Caco-2 (cell line): Measurements from ENCODE around the gene KIRREL3. TPM values are rescaled to one million over a fixed set of nuclear protein-coding genes. Genes with fewer than 3 reads are reported as not detected.

Source experiments
- BruUV-seq: library from RNA; stranded (reverse); fragments of 400-500 nt; replicated peaks from 2 replicates; lab custom pipeline; 2021; lab: Mats Ljungman, UMichigan
- CTCF ChIA-PET: fragments of 300-600 bp; sonication (Branson Sonifier 250); formaldehyde crosslinking; loops from one replicate; lab custom pipeline; 2022; ENCODE audit warnings: antibody characterized with exemption; lab: Charles Lee
- POLR2A ChIA-PET: fragments of 300-600 bp; sonication (Branson Sonifier 250); formaldehyde crosslinking; loops from one replicate; lab custom pipeline; 2022; ENCODE audit warnings: antibody characterized with exemption; lab: Charles Lee
- DNase-seq, 2 experiments: peaks; one replicate each; pipeline versions ENCODE4 v3.0.0 to v3.0.0-alpha.2; 2020 to 2022
- H3K27me3 ChIP-seq: replicated peaks from 2 replicates; pipeline ENCODE4 v1.6.0; 2011; ENCODE audit warnings: low read length; ENCODE audit not compliant: control insufficient read depth, insufficient read depth
- H3K36me3 ChIP-seq: 2 replicates; pipeline ENCODE4 v1.5.1; 2011; ENCODE audit warnings: low read length; ENCODE audit not compliant: control insufficient read depth, insufficient read depth
- H3K4me1 ChIP-seq: fragments of 250-450 bp; sonication (Bioruptor Pico); 2 replicates; pipeline ENCODE4 v1.5.1; 2020; ENCODE audit warnings: mild to moderate bottlenecking
- H3K4me3 ChIP-seq: 2 replicates; pipeline ENCODE4 v1.5.1; 2011; ENCODE audit warnings: low read depth, mild to moderate bottlenecking, control low read depth, low read length
- H3K9me3 ChIP-seq: fragments of 250-450 bp; sonication (Bioruptor Pico); 2 replicates; pipeline ENCODE4 v1.5.1; 2020; ENCODE audit warnings: mild to moderate bottlenecking, moderate library complexity
- H3K27ac Mint-ChIP-seq: one replicate; pipeline ENCODE4 v1.8.0; 2022; ENCODE audit warnings: mixed read lengths; ENCODE audit not compliant: unreplicated experiment
- H3K27me3 Mint-ChIP-seq: one replicate; pipeline ENCODE4 v1.8.0; 2022; ENCODE audit warnings: mixed read lengths; ENCODE audit not compliant: insufficient read depth, unreplicated experiment
- H3K36me3 Mint-ChIP-seq: one replicate; pipeline ENCODE4 v1.8.0; 2022; ENCODE audit warnings: mild to moderate bottlenecking, mixed read lengths; ENCODE audit not compliant: insufficient read depth, unreplicated experiment
- H3K4me1 Mint-ChIP-seq: one replicate; pipeline ENCODE4 v1.8.0; 2022; ENCODE audit warnings: low read depth, mixed read lengths; ENCODE audit not compliant: unreplicated experiment
- H3K4me3 Mint-ChIP-seq: one replicate; pipeline ENCODE4 v1.8.0; 2022; ENCODE audit warnings: mild to moderate bottlenecking, moderate library complexity, mixed read lengths; ENCODE audit not compliant: unreplicated experiment
- H3K9me3 Mint-ChIP-seq: one replicate; pipeline ENCODE4 v1.8.0; 2022; ENCODE audit warnings: mixed read lengths; ENCODE audit not compliant: unreplicated experiment
- CTCF ChIP-seq, 2 experiments: fragments of 200-600 bp in 1 of 2; IDR thresholded peaks; 1 replicate in 1 of 2; 2 replicates in 1 of 2; pipeline versions ENCODE4 v1.5.1 to v1.8.0; 2011 to 2022; ENCODE audit warnings: antibody characterized with exemption in 1 of 2, control low read depth in 1 of 2, inconsistent platforms in 1 of 2, low read depth in 1 of 2, low read length in 1 of 2, mild to moderate bottlenecking in 1 of 2, moderate library complexity in 1 of 2; ENCODE audit not compliant: insufficient read depth in 1 of 2, severe bottlenecking in 1 of 2, unreplicated experiment in 1 of 2
- intact Hi-C: fragments of 100-400 bp; cut with micrococcal nuclease; formaldehyde crosslinking; loops from one replicate; pipeline ENCODE4 v1.10.0; 2022; ENCODE audit not compliant: unreplicated experiment
- total RNA-seq: library from RNA; stranded (reverse); gene quantifications from 2 replicates; pipeline ENCODE4 v1.2.3, GENCODE V29; 2022

Gene KIRREL3
- total RNA-seq, 1 experiment from 2014 or later, result not detected

- H3K27me3 ChIP-seq, result no peaks in the 10 kb centered on the region
- H3K4me1 Mint-ChIP-seq, result peaks cover 17% of the 10 kb centered on the region
- no peak overlapping the region for H3K4me3 Mint-ChIP-seq
- POLR2A ChIA-PET, result no interaction called here
- H3K9me3 Mint-ChIP-seq, result no peaks in the 10 kb centered on the region
- no peak for TF ChIP-seq CTCF (IDR thresholded peaks at IDR 0.05; ENCODE audit: insufficient read depth in 1 of 2, low read depth in 1 of 2, low read length in 1 of 2, severe bottlenecking in 1 of 2, unreplicated experiment in 1 of 2)
- H3K36me3 ChIP-seq, result no peaks in the 10 kb centered on the region; the same call in 1 of the 2 replicates
- H3K27ac Mint-ChIP-seq, result peak overlapping the region; percentile 23
- BruUV-seq, result no TSS peak
- no peak for DNase-seq
- no peaks in the 10 kb centered on the region for H3K36me3 Mint-ChIP-seq
- CTCF ChIA-PET, result no interaction called here
- H3K4me3 ChIP-seq, result no peak overlapping the region
- intact Hi-C loops, result no loop called here
- H3K9me3 ChIP-seq, result peaks cover 2% of the 10 kb centered on the region; the same call in 1 of the 2 replicates
- H3K4me1 ChIP-seq, result peaks cover 40% of the 10 kb centered on the region
- H3K27me3 Mint-ChIP-seq, result no peaks in the 10 kb centered on the region
Measured at GRCh38 chr11:126404367-126404766, 596.2 kb downstream of the KIRREL3 start.

- Histone ChIP-seq H3K4me3 (no peak overlapping the region), H3K36me3 (no peaks in the 10 kb centered on the region; the same call in 1 of the 2 replicates), H3K9me3 (peaks cover 2% of the 10 kb centered on the region; the same call in 1 of the 2 replicates), H3K4me1 (peaks cover 40% of the 10 kb centered on the region), H3K27me3 (no peaks in the 10 kb centered on the region)
- peaks cover 17% of the 10 kb centered on the region for H3K4me1 Mint-ChIP-seq
- no peak for DNase-seq
- no peak overlapping the region for H3K27ac Mint-ChIP-seq
- CTCF ChIA-PET, result no interaction called here
- TF ChIP-seq CTCF (IDR thresholded peaks at IDR 0.05; ENCODE audit: insufficient read depth in 1 of 2, low read depth in 1 of 2, low read length in 1 of 2, severe bottlenecking in 1 of 2, unreplicated experiment in 1 of 2), result no peak
- POLR2A ChIA-PET, result no interaction called here
- no peaks in the 10 kb centered on the region for H3K36me3 Mint-ChIP-seq
- no peaks in the 10 kb centered on the region for H3K27me3 Mint-ChIP-seq
- no peaks in the 10 kb centered on the region for H3K9me3 Mint-ChIP-seq
- H3K4me3 Mint-ChIP-seq, result no peak overlapping the region
- intact Hi-C loops, result no loop called here
- no TSS peak for BruUV-seq
Measured at GRCh38 chr11:126403658-126404057, 596.9 kb downstream of the KIRREL3 start.

- H3K9me3 Mint-ChIP-seq, result no peaks in the 10 kb centered on the region
- peaks cover 40% of the 10 kb centered on the region for H3K4me1 ChIP-seq
- DNase-seq, result peak; percentile 67 to 87
Measured at GRCh38 chr11:126403022-126403581, 597.5 kb downstream of the KIRREL3 start.

More at GRCh38 chr11:126403022-126403581, 597.5 kb downstream of the KIRREL3 start:
- Mint-ChIP-seq H3K4me3 (no peak overlapping the region), H3K4me1 (peaks cover 17% of the 10 kb centered on the region), H3K27me3 (no peaks in the 10 kb centered on the region), H3K36me3 (no peaks in the 10 kb centered on the region), H3K27ac (no peak overlapping the region)
- Histone ChIP-seq H3K36me3 (no peaks in the 10 kb centered on the region; the same call in 1 of the 2 replicates), H3K27me3 (no peaks in the 10 kb centered on the region), H3K4me3 (no peak overlapping the region), H3K9me3 (peaks cover 2% of the 10 kb centered on the region; the same call in 1 of the 2 replicates)
- CTCF ChIA-PET, result no interaction called here
- BruUV-seq, result no TSS peak
- intact Hi-C loops, result no loop called here
- POLR2A ChIA-PET, result no interaction called here
- TF ChIP-seq CTCF (IDR thresholded peaks at IDR 0.05; ENCODE audit: insufficient read depth in 1 of 2, low read depth in 1 of 2, low read length in 1 of 2, severe bottlenecking in 1 of 2, unreplicated experiment in 1 of 2), result no peak
